Gastroesophageal sphincter (tissue), 2 donors: ENCODE data around the gene OPN4.

Experiments
- EP300 ChIP-seq: sonication (generic); formaldehyde crosslinking; IDR thresholded peaks from one replicate; pipeline ENCODE4 v1.6.1; 2017; ENCODE audit warnings: antibody characterized with exemption, mild to moderate bottlenecking
- POLR2A ChIP-seq, 2 donors: fragments of 450-650 bp; IDR thresholded peaks; one replicate each; pipeline ENCODE4 v1.6.1; 2017; ENCODE audit warnings: antibody characterized with exemption in 2 of 2, mild to moderate bottlenecking in 2 of 2, moderate library complexity in 1 of 2

GRCh38 chr10:86654411-86655172, at the start of gene OPN4:
- TF ChIP-seq POLR2A (IDR thresholded peaks at IDR 0.05), result no peak
- TF ChIP-seq EP300, result no peak
